Epithelial cell of esophagus (primary cell): ENCODE results near the gene UPK3A.

Experiments used
- DNase-seq: peaks from one replicate; pipeline ENCODE4 v3.0.0; 2010; ENCODE audit warnings: low read depth
- H3K4me3 ChIP-seq: 2 replicates; pipeline ENCODE4 v1.5.1; 2011; ENCODE audit warnings: mild to moderate bottlenecking, low read length, control low read depth
- CTCF ChIP-seq: IDR thresholded peaks from 2 replicates; pipeline ENCODE4 v1.5.1; 2011; ENCODE audit warnings: low read depth, mild to moderate bottlenecking, low read length, control low read depth, inconsistent platforms; ENCODE audit not compliant: insufficient read depth; ENCODE audit errors: missing control alignments

Gene UPK3A

GRCh38 chr22:45265535-45265934, 19.2 kb upstream of the UPK3A start:
- no peak for TF ChIP-seq CTCF
- DNase-seq, result no peak
- no peak overlapping the region for H3K4me3 ChIP-seq

- peak overlapping the region; percentile 59 for H3K4me3 ChIP-seq
- no peak for DNase-seq
- no peak for TF ChIP-seq CTCF
Measured at GRCh38 chr22:45268167-45268957, 16.4 kb upstream of the UPK3A start.

GRCh38 chr22:45268958-45269844, 15.5 kb upstream of the UPK3A start:
- peak; percentile 64 for DNase-seq
- peak; percentile 42 for TF ChIP-seq CTCF
- H3K4me3 ChIP-seq, result peak overlapping the region; percentile 59

- no peak for DNase-seq
- TF ChIP-seq CTCF, result no peak
- no peak overlapping the region for H3K4me3 ChIP-seq
Measured at GRCh38 chr22:45270095-45271020, 14.4 kb upstream of the UPK3A start.

GRCh38 chr22:45271667-45272201, 13.0 kb upstream of the UPK3A start:
- TF ChIP-seq CTCF, result no peak
- DNase-seq, result no peak
- no peak overlapping the region for H3K4me3 ChIP-seq

- TF ChIP-seq CTCF, result no peak
- H3K4me3 ChIP-seq, result no peak overlapping the region
- no peak for DNase-seq
Measured at GRCh38 chr22:45272498-45272897, 12.3 kb upstream of the UPK3A start.
